ENCODE measurements around the gene HSPBAP1.

The HSPBAP1 gene

GRCh38 chr3:122772827-122773226 lies 20.8 kb downstream of the HSPBAP1 start:
- no peak overlapping the region for H3K4me3 ChIP-seq (ENCODE audit: low read depth, low read length)
- TF ChIP-seq, protein P1, sequence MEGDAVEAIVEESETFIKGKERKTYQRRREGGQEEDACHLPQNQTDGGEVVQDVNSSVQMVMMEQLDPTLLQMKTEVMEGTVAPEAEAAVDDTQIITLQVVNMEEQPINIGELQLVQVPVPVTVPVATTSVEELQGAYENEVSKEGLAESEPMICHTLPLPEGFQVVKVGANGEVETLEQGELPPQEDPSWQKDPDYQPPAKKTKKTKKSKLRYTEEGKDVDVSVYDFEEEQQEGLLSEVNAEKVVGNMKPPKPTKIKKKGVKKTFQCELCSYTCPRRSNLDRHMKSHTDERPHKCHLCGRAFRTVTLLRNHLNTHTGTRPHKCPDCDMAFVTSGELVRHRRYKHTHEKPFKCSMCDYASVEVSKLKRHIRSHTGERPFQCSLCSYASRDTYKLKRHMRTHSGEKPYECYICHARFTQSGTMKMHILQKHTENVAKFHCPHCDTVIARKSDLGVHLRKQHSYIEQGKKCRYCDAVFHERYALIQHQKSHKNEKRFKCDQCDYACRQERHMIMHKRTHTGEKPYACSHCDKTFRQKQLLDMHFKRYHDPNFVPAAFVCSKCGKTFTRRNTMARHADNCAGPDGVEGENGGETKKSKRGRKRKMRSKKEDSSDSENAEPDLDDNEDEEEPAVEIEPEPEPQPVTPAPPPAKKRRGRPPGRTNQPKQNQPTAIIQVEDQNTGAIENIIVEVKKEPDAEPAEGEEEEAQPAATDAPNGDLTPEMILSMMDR (IDR thresholded peaks at IDR 0.05; ENCODE audit: low read depth, low read length): no peak

GRCh38 chr3:122770521-122771202 lies 23.0 kb downstream of the HSPBAP1 start:
- H3K4me3 ChIP-seq (ENCODE audit: low read depth, low read length): no peak overlapping the region
- TF ChIP-seq, protein P1 (IDR thresholded peaks at IDR 0.05; ENCODE audit: low read depth, low read length): no peak

GRCh38 chr3:122767540-122768372 lies 25.9 kb downstream of the HSPBAP1 start:
- TF ChIP-seq, protein P1 (IDR thresholded peaks at IDR 0.05; ENCODE audit: low read depth, low read length): no peak
- H3K4me3 ChIP-seq (ENCODE audit: low read depth, low read length): no peak overlapping the region

DNA sequence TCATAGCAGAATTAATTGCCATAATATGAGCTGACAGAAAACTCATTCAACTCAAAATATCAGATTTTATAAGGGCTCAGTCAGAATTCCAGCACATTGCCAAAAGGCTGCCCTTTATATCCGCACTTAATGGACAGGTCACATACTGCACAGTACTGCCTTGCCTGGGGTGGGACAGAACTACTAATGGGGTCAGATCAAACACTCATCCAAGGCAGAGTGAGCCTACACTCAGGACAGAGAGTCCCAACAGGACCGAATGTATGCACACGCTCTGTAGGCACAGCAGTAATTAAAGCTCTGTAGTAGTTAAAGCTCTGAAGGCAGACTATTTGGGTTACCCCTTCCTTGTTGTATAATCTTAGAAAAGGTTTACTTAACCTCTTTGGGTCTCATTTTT lies 27.2 kb downstream of the HSPBAP1 start:
- TF ChIP-seq, protein P1 (IDR thresholded peaks at IDR 0.05; ENCODE audit: low read depth, low read length): no peak
- no peak overlapping the region for H3K4me3 ChIP-seq (ENCODE audit: low read depth, low read length)

DNA sequence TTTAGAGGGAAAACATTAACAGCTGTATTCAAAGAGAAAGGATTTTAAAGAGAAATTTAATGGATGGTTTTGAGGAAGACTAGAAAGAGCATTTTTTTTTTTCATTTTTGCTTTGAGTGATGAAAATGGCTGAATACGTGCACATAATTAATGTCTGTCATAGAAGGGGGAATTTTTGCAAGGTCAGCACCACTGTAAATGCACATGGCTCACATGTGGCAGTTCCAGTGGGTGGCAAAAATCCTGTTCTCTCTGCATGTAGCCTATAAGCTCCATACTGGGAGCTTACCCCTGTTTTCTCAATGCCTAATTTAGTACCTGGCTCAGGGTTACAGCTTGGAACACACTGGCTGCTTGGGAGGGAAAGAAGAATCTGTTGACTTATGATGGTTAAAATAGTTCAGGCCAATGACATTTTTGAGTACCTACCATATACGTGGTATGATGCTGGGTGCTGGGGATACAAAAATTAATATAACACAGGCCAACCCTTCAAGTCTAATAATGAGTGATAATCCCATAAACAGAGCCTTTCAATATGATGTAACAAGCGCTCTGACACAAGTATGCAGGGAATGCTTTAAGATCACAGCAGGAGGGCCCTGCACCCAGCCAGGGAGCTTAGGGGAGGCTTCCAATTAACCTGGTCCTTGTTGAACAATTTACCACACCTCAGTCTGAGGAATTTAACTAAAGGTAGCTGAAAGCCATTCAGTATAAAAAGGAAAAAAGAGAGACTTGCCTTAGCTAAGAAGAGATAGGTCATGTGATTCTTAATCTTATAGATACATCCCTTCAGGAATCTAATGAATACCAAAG lies 33.0 kb downstream of the HSPBAP1 start:
- no peak overlapping the region for H3K4me3 ChIP-seq (ENCODE audit: low read depth, low read length)
- TF ChIP-seq, protein P1 (IDR thresholded peaks at IDR 0.05; ENCODE audit: low read depth, low read length): no peak

DNA sequence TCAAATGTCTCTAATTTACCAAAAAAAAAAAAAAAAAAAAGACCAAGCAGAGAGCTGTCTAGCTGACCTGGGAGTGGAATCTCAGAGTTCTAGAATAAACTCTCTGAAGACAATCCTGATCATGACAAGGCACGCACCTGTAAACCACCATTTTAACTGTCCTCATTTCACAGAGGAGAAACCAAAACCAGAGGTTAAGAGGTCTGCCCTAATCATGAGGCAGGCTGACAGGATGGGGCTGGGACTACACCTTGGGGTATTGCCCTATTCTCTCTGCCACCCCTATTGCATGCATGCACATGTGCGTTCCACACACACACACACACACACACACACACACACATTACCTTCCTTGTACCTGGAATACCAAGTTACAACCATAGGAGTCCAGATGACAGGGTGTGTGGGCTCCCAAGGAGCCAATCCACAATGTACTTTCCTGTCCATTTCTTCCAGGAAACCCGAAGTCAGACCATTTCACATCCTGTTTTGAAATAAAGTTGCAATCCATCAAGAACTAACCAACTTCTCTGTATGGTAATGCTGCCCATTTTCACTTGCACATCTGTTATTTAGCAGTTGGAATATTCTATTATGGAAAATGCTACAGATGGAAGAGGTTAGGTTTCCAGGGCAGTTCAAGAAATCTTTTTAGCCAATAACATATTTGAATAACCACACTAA lies 34.6 kb downstream of the HSPBAP1 start:
- TF ChIP-seq, protein P1 (IDR thresholded peaks at IDR 0.05; ENCODE audit: low read depth, low read length): no peak
- no peak overlapping the region for H3K4me3 ChIP-seq (ENCODE audit: low read depth, low read length)

Measured in WI38 (cell line).